ENCODE measurements around the gene ARHGEF39. TPM values are rescaled to one million over a fixed set of nuclear protein-coding genes. Genes with fewer than 3 reads are reported as not detected.

The ARHGEF39 gene
- total RNA-seq, 1 donor from 2014 or later = 1.2 TPM

GRCh38 chr9:35660966-35661415, 4.0 kb downstream of the ARHGEF39 start:
- Histone ChIP-seq H3K36me3 (ENCODE audit: control insufficient read depth, insufficient read depth, low read length) (peaks cover 2% of the 10 kb centered on the region), H3K4me3 (ENCODE audit: low read depth, low read length) (no peak overlapping the region), H3K27me3 (ENCODE audit: control insufficient read depth, insufficient read depth, low read length) (no peaks in the 10 kb centered on the region)
- TF ChIP-seq CTCF (IDR thresholded peaks at IDR 0.05; ENCODE audit: insufficient read depth, low read length, poor library complexity, severe bottlenecking) = peak; percentile 51
- DNase-seq (ENCODE audit: low read depth) = no peak

GRCh38 chr9:35659340-35659739, 5.7 kb downstream of the ARHGEF39 start:
- H3K4me3 ChIP-seq (ENCODE audit: low read depth, low read length) = peak overlapping the region; percentile 68
- peaks cover 2% of the 10 kb centered on the region for H3K36me3 ChIP-seq (ENCODE audit: control insufficient read depth, insufficient read depth, low read length)
- DNase-seq (ENCODE audit: low read depth) = no peak
- no peak for TF ChIP-seq CTCF (IDR thresholded peaks at IDR 0.05; ENCODE audit: insufficient read depth, low read length, poor library complexity, severe bottlenecking)
- no peaks in the 10 kb centered on the region for H3K27me3 ChIP-seq (ENCODE audit: control insufficient read depth, insufficient read depth, low read length)

DNA sequence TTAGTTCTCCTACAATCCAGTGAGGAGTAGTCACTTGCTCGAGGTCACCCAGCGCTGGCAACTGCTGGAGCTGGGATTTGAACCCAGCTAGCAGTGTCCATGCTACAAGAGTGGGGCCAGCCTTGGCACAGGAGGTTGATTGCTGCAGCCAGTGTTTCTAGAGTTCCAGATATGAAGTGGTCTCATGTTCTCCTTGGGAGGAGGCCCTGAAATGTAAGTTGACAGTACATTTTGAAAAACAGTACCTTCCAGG, 6.1 kb downstream of the ARHGEF39 start:
- no peaks in the 10 kb centered on the region for H3K27me3 ChIP-seq (ENCODE audit: control insufficient read depth, insufficient read depth, low read length)
- no peak for TF ChIP-seq CTCF (IDR thresholded peaks at IDR 0.05; ENCODE audit: insufficient read depth, low read length, poor library complexity, severe bottlenecking)

GRCh38 chr9:35658137-35658967, 6.6 kb downstream of the ARHGEF39 start, which contains the start of gene CCDC107:
Gene CCDC107, plus strand, starts transcription at chr9:35658292. Its CDS starts 88 bp downstream, at chr9:35658380.
- DNase-seq (ENCODE audit: low read depth) = no peak
- Histone ChIP-seq H3K36me3 (ENCODE audit: control insufficient read depth, insufficient read depth, low read length) (peaks cover 2% of the 10 kb centered on the region), H3K4me3 (ENCODE audit: low read depth, low read length) (peak within 1 kb of the TSS; percentile 68), H3K27me3 (ENCODE audit: control insufficient read depth, insufficient read depth, low read length) (no peaks in the 10 kb centered on the region)
- peak; percentile 75 for TF ChIP-seq CTCF (IDR thresholded peaks at IDR 0.05; ENCODE audit: insufficient read depth, low read length, poor library complexity, severe bottlenecking)

More for the DNA sequence above, 6.1 kb downstream of the ARHGEF39 start:
- H3K4me3 ChIP-seq (ENCODE audit: low read depth, low read length) = peak overlapping the region; percentile 68
- DNase-seq (ENCODE audit: low read depth) = no peak
- H3K36me3 ChIP-seq (ENCODE audit: control insufficient read depth, insufficient read depth, low read length) = peaks cover 2% of the 10 kb centered on the region

DNA sequence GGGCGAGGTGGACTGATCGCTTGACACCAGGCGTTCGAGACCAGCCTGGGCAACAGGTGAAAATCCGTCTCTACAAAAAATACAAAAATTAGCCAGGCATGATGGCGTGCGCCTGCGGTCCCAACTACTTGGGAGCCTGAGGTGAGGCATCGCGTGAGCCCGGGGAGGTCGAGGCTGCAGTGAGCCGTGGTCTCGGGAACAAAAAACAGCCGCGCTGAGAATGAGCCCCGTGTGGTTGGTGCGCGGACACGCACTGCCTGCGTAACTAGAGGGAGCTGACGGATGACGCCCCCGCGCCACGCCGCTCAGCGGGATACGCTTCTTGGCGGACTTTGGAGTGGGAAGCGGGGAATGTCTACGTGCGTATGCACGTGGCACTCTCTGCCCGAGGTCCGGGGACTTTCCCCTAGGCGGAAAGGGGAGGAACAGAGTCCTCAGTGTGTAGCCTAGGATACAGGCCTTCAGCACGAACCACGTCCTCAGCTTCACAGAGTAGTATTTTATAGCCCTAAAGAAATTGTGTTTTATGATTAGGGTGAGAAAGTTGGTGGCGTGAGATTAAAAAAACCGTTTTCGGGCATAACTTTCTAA, 7.4 kb downstream of the ARHGEF39 start, which contains the start of gene RMRP:
RMRP (minus strand) TSS at position 474 of the 591 bp plus-strand sequence.
- Histone ChIP-seq H3K36me3 (ENCODE audit: control insufficient read depth, insufficient read depth, low read length) (peaks cover 2% of the 10 kb centered on the region), H3K4me3 (ENCODE audit: low read depth, low read length) (peak within 1 kb of the TSS; percentile 68), H3K27me3 (ENCODE audit: control insufficient read depth, insufficient read depth, low read length) (no peaks in the 10 kb centered on the region)
- peak; percentile 15 for TF ChIP-seq CTCF (IDR thresholded peaks at IDR 0.05; ENCODE audit: insufficient read depth, low read length, poor library complexity, severe bottlenecking)
- peak; percentile 99 for DNase-seq (ENCODE audit: low read depth)
